ENCODE measurements around the gene EHD1. TPM values are rescaled to one million over a fixed set of nuclear protein-coding genes. Genes with fewer than 3 reads are reported as not detected.

The EHD1 gene
- total and polyA plus RNA-seq, 10 donors, result 51.9 to 337 (median 162) TPM

GRCh38 chr11:64859542-64860414 is 18.6 kb downstream of the EHD1 start:
- intact Hi-C loops (cut with DNase I; ENCODE audit: low total_unique reads), result no loop called here
- no peaks in the 10 kb centered on the region for H3K27me3 ChIP-seq (replicated peaks in 1 of 7)
- H3K4me3 ChIP-seq, result peak overlapping the region in 5 of 8 donors; percentile 7 to 57 (median 17)
- peak in 1 of 3 donors; percentile 46 for TF ChIP-seq POLR2A (IDR thresholded peaks at IDR 0.05)
- TF ChIP-seq, protein P1, sequence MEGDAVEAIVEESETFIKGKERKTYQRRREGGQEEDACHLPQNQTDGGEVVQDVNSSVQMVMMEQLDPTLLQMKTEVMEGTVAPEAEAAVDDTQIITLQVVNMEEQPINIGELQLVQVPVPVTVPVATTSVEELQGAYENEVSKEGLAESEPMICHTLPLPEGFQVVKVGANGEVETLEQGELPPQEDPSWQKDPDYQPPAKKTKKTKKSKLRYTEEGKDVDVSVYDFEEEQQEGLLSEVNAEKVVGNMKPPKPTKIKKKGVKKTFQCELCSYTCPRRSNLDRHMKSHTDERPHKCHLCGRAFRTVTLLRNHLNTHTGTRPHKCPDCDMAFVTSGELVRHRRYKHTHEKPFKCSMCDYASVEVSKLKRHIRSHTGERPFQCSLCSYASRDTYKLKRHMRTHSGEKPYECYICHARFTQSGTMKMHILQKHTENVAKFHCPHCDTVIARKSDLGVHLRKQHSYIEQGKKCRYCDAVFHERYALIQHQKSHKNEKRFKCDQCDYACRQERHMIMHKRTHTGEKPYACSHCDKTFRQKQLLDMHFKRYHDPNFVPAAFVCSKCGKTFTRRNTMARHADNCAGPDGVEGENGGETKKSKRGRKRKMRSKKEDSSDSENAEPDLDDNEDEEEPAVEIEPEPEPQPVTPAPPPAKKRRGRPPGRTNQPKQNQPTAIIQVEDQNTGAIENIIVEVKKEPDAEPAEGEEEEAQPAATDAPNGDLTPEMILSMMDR (IDR thresholded peaks at IDR 0.05 in 8 of 11, conservative IDR thresholded peaks at IDR 0.05 in 3 of 11), result no peak
- peak; percentile 52 to 87 (median 72) for TF ChIP-seq POLR2AphosphoS5 (IDR thresholded peaks at IDR 0.05)
- H3K9me3 ChIP-seq, result no peaks in the 10 kb centered on the region
- H3K36me3 ChIP-seq, result peaks cover 0 to 75% (median 27%) of the 10 kb centered on the region in 6 donors
- 53 to 63% (median 57%) methylated on average over 28 to 33 of the region's 33 CpGs for WGBS, 5 donors
- H3K27ac ChIP-seq, result peak overlapping the region; percentile 85 to 98 (median 92)
- peaks cover 98 to 100% (median 100%) of the 10 kb centered on the region in 6 donors for H3K4me1 ChIP-seq
- DNase-seq, result peak; percentile 88

DNA sequence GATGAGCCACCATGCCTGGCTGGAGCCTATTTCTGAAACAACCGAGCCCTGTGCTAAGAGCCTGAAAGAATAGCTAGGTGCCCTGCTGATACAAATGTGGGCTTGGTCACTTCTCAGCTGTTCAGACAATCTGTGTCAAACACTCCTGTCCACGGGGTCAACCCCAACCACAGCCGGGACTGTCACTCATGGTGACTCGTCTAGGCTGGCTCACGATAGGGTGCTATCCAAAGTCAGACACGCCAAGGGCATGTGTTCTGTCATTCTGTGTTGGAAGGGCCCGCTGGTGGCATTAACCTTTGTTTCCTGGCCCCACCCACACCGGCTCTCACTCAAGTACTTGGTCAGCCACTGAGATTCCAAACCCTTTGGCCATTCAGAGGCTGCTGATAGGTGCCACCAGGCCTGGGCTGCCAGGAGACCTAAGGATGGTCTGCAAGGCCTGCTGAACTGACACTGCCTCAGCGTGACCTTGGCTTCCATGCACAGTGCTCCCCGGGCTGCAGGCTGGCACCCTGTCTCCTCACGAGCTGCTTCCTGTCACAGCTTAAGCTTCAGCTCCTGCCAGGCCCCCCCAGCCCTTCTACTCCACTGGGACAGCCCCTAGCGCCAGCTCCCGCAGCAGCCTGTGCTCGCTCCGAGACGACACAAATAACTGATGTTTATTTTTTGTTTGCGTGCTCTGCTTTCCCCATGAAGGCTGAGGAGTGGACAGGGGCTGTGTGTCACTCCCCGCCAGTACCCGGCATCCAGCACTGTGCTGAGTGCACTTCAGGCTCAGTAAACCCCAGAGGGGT is 19.8 kb downstream of the EHD1 start:
- TF ChIP-seq, protein P1 (IDR thresholded peaks at IDR 0.05 in 8 of 11, conservative IDR thresholded peaks at IDR 0.05 in 3 of 11), result no peak
- TF ChIP-seq POLR2AphosphoS5 (IDR thresholded peaks at IDR 0.05), result peak; percentile 72 to 84 (median 80)
- 14 to 23% (median 18%) methylated on average over 12 to 19 of the region's 19 CpGs for WGBS, 5 donors
- DNase-seq, result peak; percentile 94
- no peaks in the 10 kb centered on the region for H3K9me3 ChIP-seq
- H3K27ac ChIP-seq, result peak overlapping the region; percentile 85 to 98 (median 92)
- H3K36me3 ChIP-seq, result peaks cover 0 to 81% (median 38%) of the 10 kb centered on the region in 6 donors
- peak overlapping the region in 6 of 8 donors; percentile 7 to 57 (median 15) for H3K4me3 ChIP-seq
- no peaks in the 10 kb centered on the region for H3K27me3 ChIP-seq (replicated peaks in 1 of 7)
- intact Hi-C loops (cut with DNase I; ENCODE audit: low total_unique reads), result no loop called here
- H3K4me1 ChIP-seq, result peaks cover 98 to 100% (median 100%) of the 10 kb centered on the region in 6 donors

- Histone ChIP-seq H3K27ac (peak overlapping the region; percentile 77 to 98 (median 92)), H3K36me3 (peaks cover 0 to 81% (median 44%) of the 10 kb centered on the region in 6 donors), H3K4me3 (no peak overlapping the region), H3K27me3 (replicated peaks in 1 of 7) (no peaks in the 10 kb centered on the region), H3K4me1 (peaks cover 98 to 100% (median 100%) of the 10 kb centered on the region in 6 donors), H3K9me3 (no peaks in the 10 kb centered on the region)
- intact Hi-C loops (cut with DNase I; ENCODE audit: low total_unique reads), result no loop called here
- WGBS, 5 donors, result 90 to 95% (median 93%) methylated on average over 6 of the region's 6 CpGs
- TF ChIP-seq, protein P1 (IDR thresholded peaks at IDR 0.05 in 8 of 11, conservative IDR thresholded peaks at IDR 0.05 in 3 of 11), result no peak
- TF ChIP-seq POLR2AphosphoS5 (IDR thresholded peaks at IDR 0.05) (peak in 1 of 3 donors; percentile 14), POLR2A (IDR thresholded peaks at IDR 0.05) (no peak)
- no peak for DNase-seq
These were observed 20.9 kb downstream of the EHD1 start for GRCh38 chr11:64857485-64857884.
